SK-N-SH treated with all-trans-retinoic acid at 6 μM for 48 hours (cell line): ENCODE data around the gene CAPRIN2.

Experiments used
- ARNTL ChIP-seq: fragments of 450-650 bp; formaldehyde crosslinking; IDR thresholded peaks from 2 replicates; pipeline ENCODE4 v1.5.0; 2020; ENCODE audit warnings: low read depth, mild to moderate bottlenecking, moderate library complexity, borderline replicate concordance
- BACH2 ChIP-seq: fragments of 250-450 bp; sonication (Bioruptor Pico); IDR thresholded peaks from 2 replicates; pipeline ENCODE4 v1.9.0; 2021; ENCODE audit warnings: mild to moderate bottlenecking, borderline replicate concordance
- RARB ChIP-seq: fragments of 250-450 bp; sonication (Bioruptor Pico); IDR thresholded peaks from 2 replicates; pipeline ENCODE4 v1.8.0; 2021; ENCODE audit warnings: mild to moderate bottlenecking, moderate library complexity
- TCF4 ChIP-seq: fragments of 250-450 bp; sonication (Bioruptor Pico); IDR thresholded peaks from 2 replicates; pipeline ENCODE4 v1.8.0; 2021; ENCODE audit warnings: mild to moderate bottlenecking, moderate library complexity, borderline replicate concordance
- TOX ChIP-seq: fragments of 250-450 bp; sonication (Bioruptor Pico); IDR thresholded peaks from 2 replicates; pipeline ENCODE4 v1.8.0; 2021; ENCODE audit warnings: mild to moderate bottlenecking, moderate library complexity, borderline replicate concordance
- ZFP3 ChIP-seq: fragments of 250-450 bp; sonication (Bioruptor Pico); IDR thresholded peaks from 2 replicates; pipeline ENCODE4 v1.5.0; 2020; ENCODE audit warnings: mild to moderate bottlenecking, moderate library complexity
- ZNF8 ChIP-seq: fragments of 450-650 bp; formaldehyde crosslinking; IDR thresholded peaks from 2 replicates; pipeline ENCODE4 v1.5.0; 2020; ENCODE audit warnings: mild to moderate bottlenecking, moderate library complexity
- TF ChIP-seq, protein P1 (sequence below): fragments of 250-450 bp; sonication (Bioruptor Pico); IDR thresholded peaks from 2 replicates; pipeline ENCODE4 v1.8.0; 2020; ENCODE audit warnings: mild to moderate bottlenecking, moderate library complexity, borderline replicate concordance
- TF ChIP-seq, protein P2 (sequence below): fragments of 250-450 bp; sonication (Bioruptor Pico); IDR thresholded peaks from 2 replicates; pipeline ENCODE4 v1.5.1; 2020; ENCODE audit warnings: low read depth, mild to moderate bottlenecking, moderate library complexity

DNA sequence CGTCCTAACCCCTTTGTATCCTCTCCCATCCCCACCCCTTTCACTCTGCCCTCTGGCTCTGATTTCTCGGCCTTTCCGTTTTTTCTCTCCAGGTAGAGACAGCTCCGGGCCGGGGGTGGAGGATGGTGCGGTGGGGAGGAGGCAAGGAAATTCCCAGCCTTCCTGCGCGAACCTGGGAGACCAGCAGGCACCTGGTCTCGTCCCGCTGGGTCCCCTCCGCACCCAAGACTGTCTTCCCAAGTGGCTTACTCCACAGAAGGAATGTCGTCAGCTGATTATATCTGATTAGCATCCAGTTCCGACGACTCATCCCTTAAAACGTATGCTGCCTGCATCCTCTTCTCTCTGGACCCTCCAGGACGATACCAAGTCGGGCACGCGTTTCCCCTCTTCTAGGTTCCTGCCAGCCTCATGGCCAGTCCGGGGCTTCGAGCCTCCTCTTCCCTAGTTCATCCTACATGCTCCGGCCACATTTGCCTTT, 42.2 kb upstream of the CAPRIN2 start:
- TF ChIP-seq, protein P1, sequence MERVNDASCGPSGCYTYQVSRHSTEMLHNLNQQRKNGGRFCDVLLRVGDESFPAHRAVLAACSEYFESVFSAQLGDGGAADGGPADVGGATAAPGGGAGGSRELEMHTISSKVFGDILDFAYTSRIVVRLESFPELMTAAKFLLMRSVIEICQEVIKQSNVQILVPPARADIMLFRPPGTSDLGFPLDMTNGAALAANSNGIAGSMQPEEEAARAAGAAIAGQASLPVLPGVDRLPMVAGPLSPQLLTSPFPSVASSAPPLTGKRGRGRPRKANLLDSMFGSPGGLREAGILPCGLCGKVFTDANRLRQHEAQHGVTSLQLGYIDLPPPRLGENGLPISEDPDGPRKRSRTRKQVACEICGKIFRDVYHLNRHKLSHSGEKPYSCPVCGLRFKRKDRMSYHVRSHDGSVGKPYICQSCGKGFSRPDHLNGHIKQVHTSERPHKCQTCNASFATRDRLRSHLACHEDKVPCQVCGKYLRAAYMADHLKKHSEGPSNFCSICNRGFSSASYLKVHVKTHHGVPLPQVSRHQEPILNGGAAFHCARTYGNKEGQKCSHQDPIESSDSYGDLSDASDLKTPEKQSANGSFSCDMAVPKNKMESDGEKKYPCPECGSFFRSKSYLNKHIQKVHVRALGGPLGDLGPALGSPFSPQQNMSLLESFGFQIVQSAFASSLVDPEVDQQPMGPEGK (CRISPR knock-in tag), result no peak
- TF ChIP-seq RARB (CRISPR knock-in tag) (no peak), BACH2 (no peak), ARNTL (CRISPR knock-in tag) (no peak), TOX (CRISPR knock-in tag) (no peak), ZFP3 (CRISPR knock-in tag) (no peak), ZNF8 (no peak), TCF4 (CRISPR knock-in tag) (no peak)
- TF ChIP-seq, protein P2, sequence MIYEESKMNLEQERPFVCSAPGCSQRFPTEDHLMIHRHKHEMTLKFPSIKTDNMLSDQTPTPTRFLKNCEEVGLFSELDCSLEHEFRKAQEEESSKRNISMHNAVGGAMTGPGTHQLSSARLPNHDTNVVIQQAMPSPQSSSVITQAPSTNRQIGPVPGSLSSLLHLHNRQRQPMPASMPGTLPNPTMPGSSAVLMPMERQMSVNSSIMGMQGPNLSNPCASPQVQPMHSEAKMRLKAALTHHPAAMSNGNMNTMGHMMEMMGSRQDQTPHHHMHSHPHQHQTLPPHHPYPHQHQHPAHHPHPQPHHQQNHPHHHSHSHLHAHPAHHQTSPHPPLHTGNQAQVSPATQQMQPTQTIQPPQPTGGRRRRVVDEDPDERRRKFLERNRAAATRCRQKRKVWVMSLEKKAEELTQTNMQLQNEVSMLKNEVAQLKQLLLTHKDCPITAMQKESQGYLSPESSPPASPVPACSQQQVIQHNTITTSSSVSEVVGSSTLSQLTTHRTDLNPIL (CRISPR knock-in tag), result no peak
